ENCODE measurements around the gene HSPB8.
A peak's percentile ranks its signal among the peaks of the same experiment; 100 is the strongest.

HSPB8 gene

DNA sequence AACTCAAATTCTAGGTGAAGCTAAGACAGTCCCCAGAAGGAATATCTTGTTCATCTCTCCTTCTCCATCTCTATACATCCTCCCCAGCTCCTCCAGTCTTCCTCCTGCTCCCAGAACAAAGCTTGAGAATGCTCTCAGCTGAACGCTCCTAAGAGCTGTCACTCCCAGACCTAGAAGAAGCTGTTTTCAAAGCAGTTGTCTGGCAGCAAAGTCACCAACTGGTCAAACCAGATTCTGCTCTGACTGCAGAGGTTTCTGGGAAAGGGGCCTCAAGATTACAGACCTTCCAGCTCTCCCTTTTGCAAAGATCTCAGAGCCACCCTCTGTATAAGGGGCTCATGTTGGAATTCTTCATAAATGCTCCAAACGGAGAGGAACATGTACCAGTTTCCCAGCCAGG lies 9.6 kb upstream of the HSPB8 start:
- TF ChIP-seq, protein P1, sequence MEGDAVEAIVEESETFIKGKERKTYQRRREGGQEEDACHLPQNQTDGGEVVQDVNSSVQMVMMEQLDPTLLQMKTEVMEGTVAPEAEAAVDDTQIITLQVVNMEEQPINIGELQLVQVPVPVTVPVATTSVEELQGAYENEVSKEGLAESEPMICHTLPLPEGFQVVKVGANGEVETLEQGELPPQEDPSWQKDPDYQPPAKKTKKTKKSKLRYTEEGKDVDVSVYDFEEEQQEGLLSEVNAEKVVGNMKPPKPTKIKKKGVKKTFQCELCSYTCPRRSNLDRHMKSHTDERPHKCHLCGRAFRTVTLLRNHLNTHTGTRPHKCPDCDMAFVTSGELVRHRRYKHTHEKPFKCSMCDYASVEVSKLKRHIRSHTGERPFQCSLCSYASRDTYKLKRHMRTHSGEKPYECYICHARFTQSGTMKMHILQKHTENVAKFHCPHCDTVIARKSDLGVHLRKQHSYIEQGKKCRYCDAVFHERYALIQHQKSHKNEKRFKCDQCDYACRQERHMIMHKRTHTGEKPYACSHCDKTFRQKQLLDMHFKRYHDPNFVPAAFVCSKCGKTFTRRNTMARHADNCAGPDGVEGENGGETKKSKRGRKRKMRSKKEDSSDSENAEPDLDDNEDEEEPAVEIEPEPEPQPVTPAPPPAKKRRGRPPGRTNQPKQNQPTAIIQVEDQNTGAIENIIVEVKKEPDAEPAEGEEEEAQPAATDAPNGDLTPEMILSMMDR (conservative IDR thresholded peaks at IDR 0.05; ENCODE audit: low read depth, low read length), result no peak
- no peak overlapping the region for H3K4me3 ChIP-seq (ENCODE audit: low read length)
- DNase-seq (ENCODE audit: low read depth), result no peak

DNA sequence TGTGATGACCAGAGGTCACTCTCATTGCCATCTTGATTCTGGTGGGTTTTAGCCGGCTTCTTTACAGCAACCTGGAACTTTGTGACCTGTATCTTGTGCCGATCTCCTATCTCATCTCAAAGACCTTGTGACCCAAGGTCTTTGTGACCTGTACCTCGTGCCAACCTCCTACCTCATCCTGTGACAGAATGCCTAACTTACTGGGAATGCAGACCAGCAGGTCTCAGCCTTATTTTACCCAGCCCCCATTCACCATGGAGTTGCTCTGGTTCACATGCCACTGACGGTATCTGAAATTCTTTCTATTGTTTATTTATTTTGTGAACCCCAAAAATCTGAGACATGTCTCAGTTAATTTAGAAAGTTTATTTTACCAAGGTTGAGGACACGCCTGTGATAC lies 7.4 kb upstream of the HSPB8 start:
- TF ChIP-seq, protein P1 (conservative IDR thresholded peaks at IDR 0.05; ENCODE audit: low read depth, low read length), result no peak
- DNase-seq (ENCODE audit: low read depth), result no peak
- H3K4me3 ChIP-seq (ENCODE audit: low read length), result no peak overlapping the region

DNA sequence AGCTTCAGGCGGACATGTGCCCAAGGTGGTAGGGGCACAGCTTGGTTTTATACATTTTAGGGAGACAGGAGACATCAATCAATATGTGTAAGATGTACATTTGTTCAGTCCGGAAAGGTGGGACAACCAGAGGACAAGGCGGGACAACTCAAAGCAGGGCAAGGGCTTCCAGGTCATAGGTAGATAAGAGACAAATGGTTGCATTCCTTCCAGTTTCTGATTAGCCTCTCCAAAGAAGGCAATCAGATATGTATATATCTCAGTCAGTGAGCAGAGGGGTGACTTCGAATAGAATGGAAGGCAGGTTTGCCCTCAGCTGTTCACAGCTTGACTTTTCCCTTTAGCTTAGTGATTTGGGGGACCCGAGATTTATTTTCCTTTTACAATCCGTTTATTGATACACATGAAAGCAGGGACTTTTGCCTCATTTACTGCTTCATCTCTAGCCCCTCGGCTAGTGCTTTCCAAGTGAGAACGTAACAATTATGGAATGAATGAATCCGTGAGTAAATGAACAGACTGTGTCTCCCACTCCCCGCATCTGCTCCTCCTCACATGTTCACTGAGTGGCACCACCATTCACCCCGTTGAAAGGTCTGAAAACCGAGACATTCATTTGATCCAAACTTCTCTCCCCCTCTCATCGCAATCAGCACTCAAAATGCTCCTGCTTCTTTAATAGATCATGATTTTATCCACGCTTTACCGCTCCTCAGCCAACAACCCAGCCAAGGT lies 6.9 kb upstream of the HSPB8 start:
- TF ChIP-seq, protein P1 (conservative IDR thresholded peaks at IDR 0.05; ENCODE audit: low read depth, low read length), result no peak
- DNase-seq (ENCODE audit: low read depth), result no peak
- H3K4me3 ChIP-seq (ENCODE audit: low read length), result no peak overlapping the region

DNA sequence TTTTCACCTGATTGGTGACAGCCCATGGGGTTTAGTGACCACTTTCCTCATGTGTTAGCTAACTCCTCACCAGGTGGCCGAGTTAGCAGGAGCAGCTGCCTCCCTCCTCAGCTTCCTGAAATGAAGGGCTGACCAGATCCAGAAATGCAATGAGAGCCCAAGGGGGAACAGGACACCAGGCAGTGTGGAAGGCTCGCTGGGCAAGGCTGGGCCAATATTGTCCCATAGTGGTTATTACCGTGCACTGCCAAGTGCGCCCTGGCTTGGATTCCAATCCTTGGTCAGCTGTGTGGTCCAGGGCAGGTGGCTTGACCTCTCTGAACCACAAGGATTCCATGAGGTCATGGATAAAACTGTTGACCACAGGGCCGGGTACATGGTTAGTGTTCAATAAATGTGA lies 3.6 kb upstream of the HSPB8 start:
- TF ChIP-seq, protein P1 (conservative IDR thresholded peaks at IDR 0.05; ENCODE audit: low read depth, low read length), result no peak
- H3K4me3 ChIP-seq (ENCODE audit: low read length), result no peak overlapping the region
- DNase-seq (ENCODE audit: low read depth), result no peak

DNA sequence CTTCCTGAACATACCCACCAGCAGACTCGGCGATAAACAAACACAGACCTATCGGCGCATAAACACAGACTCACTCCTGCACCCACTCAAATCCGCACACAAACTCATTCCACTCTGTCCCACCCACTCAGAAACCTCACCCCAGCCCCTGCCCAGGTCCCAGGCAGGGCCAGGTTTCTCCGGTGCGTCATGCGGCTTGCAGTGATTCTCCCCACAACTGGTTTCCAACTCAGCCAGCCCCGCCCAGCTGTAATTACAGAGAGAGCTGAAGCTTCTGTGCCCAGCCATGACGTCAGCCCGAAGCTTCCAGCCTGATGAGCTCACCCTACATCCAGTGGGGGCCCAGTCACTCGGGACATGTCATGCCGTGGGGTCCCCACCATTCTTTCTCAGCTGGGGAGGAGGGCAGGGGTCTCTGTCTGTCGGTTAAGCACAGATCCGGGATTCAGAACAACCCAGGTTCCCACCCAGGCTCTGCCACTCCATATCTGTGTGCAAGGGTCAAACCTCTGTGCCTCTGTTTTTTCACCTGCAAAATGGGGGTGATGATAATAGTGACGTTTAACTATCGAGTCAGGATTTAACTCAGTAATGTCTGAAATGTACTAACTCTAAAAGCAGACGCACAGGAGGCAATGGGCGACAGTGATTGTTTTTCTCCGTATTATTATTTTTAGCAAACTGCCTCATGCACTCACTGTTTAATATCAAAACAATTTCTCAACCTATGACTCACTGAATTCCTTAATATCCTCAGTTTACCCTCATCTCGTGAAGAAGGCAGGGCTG lies 2.3 kb upstream of the HSPB8 start:
- TF ChIP-seq, protein P1 (conservative IDR thresholded peaks at IDR 0.05; ENCODE audit: low read depth, low read length), result no peak
- H3K4me3 ChIP-seq (ENCODE audit: low read length), result peak overlapping the region; percentile 10
- peak; percentile 86 for DNase-seq (ENCODE audit: low read depth)

DNA sequence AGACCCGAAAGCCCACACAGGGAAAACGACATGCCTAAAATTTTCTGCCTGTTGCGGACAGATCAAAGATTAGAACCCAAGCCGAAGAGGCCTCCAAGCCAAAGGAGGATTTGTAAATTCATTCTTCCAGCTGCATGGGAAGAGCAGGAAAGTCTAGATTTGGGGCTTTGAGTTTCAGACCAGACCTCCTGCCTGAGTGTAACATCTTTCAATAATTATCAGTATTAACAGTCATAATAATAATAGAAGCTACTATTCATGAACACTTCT lies 1.7 kb upstream of the HSPB8 start:
- no peak for DNase-seq (ENCODE audit: low read depth)
- TF ChIP-seq, protein P1 (conservative IDR thresholded peaks at IDR 0.05; ENCODE audit: low read depth, low read length), result no peak
- H3K4me3 ChIP-seq (ENCODE audit: low read length), result no peak overlapping the region

Data from retinal pigment epithelial cell (primary cell).